Neuronal stem cell (in vitro differentiated cells): ENCODE results near the gene CLEC11A.
"Not testable (repeated sequence)": the region's sequence is repeated elsewhere in the genome, so short reads cannot be mapped to it uniquely, and the experiment has no call there.

Experiments
- DNase-seq: peaks from one replicate; pipeline ENCODE4 v3.0.0-alpha.2; 2013; ENCODE audit warnings: low spot score
- H2AFZ ChIP-seq: one replicate; pipeline ENCODE4 v1.6.1; 2013; ENCODE audit warnings: mild to moderate bottlenecking, low read length, inconsistent platforms
- H2AK5ac ChIP-seq: 2 replicates; pipeline ENCODE4 v1.6.1; 2013; ENCODE audit warnings: low read depth, mild to moderate bottlenecking, inconsistent platforms, low read length, moderate library complexity, mixed read lengths
- H2BK120ac ChIP-seq: 2 replicates; pipeline ENCODE4 v1.6.1; 2013; ENCODE audit warnings: low read depth, mild to moderate bottlenecking, inconsistent platforms, low read length, moderate library complexity, mixed read lengths
- H2BK12ac ChIP-seq: one replicate; pipeline ENCODE4 v1.6.1; 2013; ENCODE audit warnings: low read length, inconsistent platforms
- H2BK15ac ChIP-seq: 2 replicates; pipeline ENCODE4 v1.6.1; 2013; ENCODE audit warnings: mild to moderate bottlenecking, low read length, inconsistent platforms, mixed read lengths
- H2BK5ac ChIP-seq: one replicate; pipeline ENCODE4 v1.6.1; 2013; ENCODE audit warnings: inconsistent platforms, mild to moderate bottlenecking, low read length, moderate library complexity
- H3K14ac ChIP-seq: one replicate; pipeline ENCODE4 v1.6.1; 2013; ENCODE audit warnings: low read length, inconsistent platforms
- H3K18ac ChIP-seq: 2 replicates; pipeline ENCODE4 v1.6.1; 2013; ENCODE audit warnings: low read length, inconsistent platforms
- H3K23ac ChIP-seq: 2 replicates; pipeline ENCODE4 v1.6.1; 2013; ENCODE audit warnings: low read depth, mild to moderate bottlenecking, mixed read lengths, low read length, inconsistent platforms; ENCODE audit not compliant: poor library complexity
- H3K27ac ChIP-seq: replicated peaks from 3 replicates; pipeline ENCODE4 v1.5.1; 2013; ENCODE audit warnings: low read length, inconsistent platforms
- H3K27me3 ChIP-seq, 3 experiments: 2 replicates each; pipeline ENCODE4 v1.6.1; 2013; ENCODE audit warnings: low read length in 3 of 3, mild to moderate bottlenecking in 2 of 3, inconsistent platforms in 1 of 3, low read depth in 1 of 3, mixed read lengths in 1 of 3, moderate library complexity in 1 of 3; ENCODE audit not compliant: control insufficient read depth in 3 of 3, insufficient read depth in 3 of 3
- H3K36me3 ChIP-seq, 2 donors: replicated peaks in 1 of 2; 2 replicates each; pipeline ENCODE4 v1.6.1; 2013; ENCODE audit warnings: low read length in 2 of 2; ENCODE audit not compliant: control insufficient read depth in 2 of 2, insufficient read depth in 2 of 2
- H3K4ac ChIP-seq: 2 replicates; pipeline ENCODE4 v1.6.1; 2013; ENCODE audit warnings: inconsistent platforms, mild to moderate bottlenecking, low read length, moderate library complexity
- H3K4me1 ChIP-seq, 2 donors: 1 replicate in 1 of 2; 2 replicates in 1 of 2; pipeline ENCODE4 v1.6.1; 2013; ENCODE audit warnings: low read length in 2 of 2, low read depth in 1 of 2; ENCODE audit not compliant: control insufficient read depth in 2 of 2, insufficient read depth in 1 of 2
- H3K4me2 ChIP-seq: one replicate; pipeline ENCODE4 v1.6.1; 2013; ENCODE audit warnings: mild to moderate bottlenecking, low read length, inconsistent platforms; ENCODE audit not compliant: insufficient read depth, poor library complexity, severe bottlenecking
- H3K4me3 ChIP-seq, 2 donors: 2 replicates each; pipeline ENCODE4 v1.5.1; 2013; ENCODE audit warnings: low read length in 2 of 2, mild to moderate bottlenecking in 2 of 2, inconsistent platforms in 1 of 2, moderate library complexity in 1 of 2
- H3K79me1 ChIP-seq: one replicate; pipeline ENCODE4 v1.6.1; 2013; ENCODE audit warnings: low read depth, mild to moderate bottlenecking, inconsistent platforms, low read length, moderate library complexity
- H3K9ac ChIP-seq: one replicate; pipeline ENCODE4 v1.6.1; 2013; ENCODE audit warnings: mild to moderate bottlenecking, low read depth, low read length, inconsistent platforms; ENCODE audit not compliant: poor library complexity
- H3K9me3 ChIP-seq, 2 donors: replicated peaks in 1 of 2; 2 replicates each; pipeline versions ENCODE3 to v1.6.1; 2013; ENCODE audit warnings: low read length in 2 of 2, mild to moderate bottlenecking in 2 of 2, inconsistent platforms in 1 of 2, low read depth in 1 of 2, mixed read lengths in 1 of 2, moderate library complexity in 1 of 2; ENCODE audit not compliant: control insufficient read depth in 2 of 2, insufficient read depth in 1 of 2
- H4K8ac ChIP-seq: one replicate; pipeline ENCODE4 v1.6.1; 2013; ENCODE audit warnings: low read depth, mild to moderate bottlenecking, inconsistent platforms, low read length, moderate library complexity
- H4K91ac ChIP-seq: one replicate; pipeline ENCODE4 v1.6.1; 2013; ENCODE audit warnings: low read length, low read depth, mild to moderate bottlenecking, inconsistent platforms; ENCODE audit not compliant: poor library complexity
- WGBS, 2 donors: extraction: QIAGEN DNeasy Blood & Tissue Kit; methylation state at CpG; one replicate each; pipeline ENCODE4 v1.1.7; 2013; ENCODE audit warnings: missing lambda C conversion rate in 2 of 2, mixed read lengths in 1 of 2; ENCODE audit not compliant: insufficient read length in 2 of 2, insufficient replicate concordance in 1 of 2; ENCODE audit errors: extremely low coverage in 2 of 2; 5-methylcytosine and 5-hydroxymethylcytosine counted together

The CLEC11A gene

GRCh38 chr19:50759076-50759475 is 35.9 kb downstream of the CLEC11A start:
- not testable (repeated sequence) for H3K27ac ChIP-seq, H2BK5ac ChIP-seq, H3K79me1 ChIP-seq, H3K4me1 ChIP-seq, DNase-seq, H2AFZ ChIP-seq, H3K18ac ChIP-seq, H2BK120ac ChIP-seq, H4K8ac ChIP-seq, H3K9ac ChIP-seq, H3K4me2 ChIP-seq, H3K4ac ChIP-seq, H3K23ac ChIP-seq, H2AK5ac ChIP-seq, H3K27me3 ChIP-seq, H4K91ac ChIP-seq, H3K14ac ChIP-seq, H2BK15ac ChIP-seq, H3K9me3 ChIP-seq, H3K36me3 ChIP-seq, H3K4me3 ChIP-seq, H2BK12ac ChIP-seq
- no CpG with 5 or more reads among the region's 18 CpGs for WGBS, 2 donors

GRCh38 chr19:50759886-50760285 is 36.7 kb downstream of the CLEC11A start:
- DNase-seq: no peak
- no CpG with 5 or more reads among the region's 4 CpGs for WGBS, 2 donors
- no peak overlapping the region for H4K91ac ChIP-seq

GRCh38 chr19:50761501-50761900 is 38.3 kb downstream of the CLEC11A start:
- not testable (repeated sequence) for H3K4me1 ChIP-seq, H2BK120ac ChIP-seq, H4K91ac ChIP-seq, H3K4me3 ChIP-seq, H3K14ac ChIP-seq, H2BK5ac ChIP-seq, H3K4ac ChIP-seq, H4K8ac ChIP-seq, H3K36me3 ChIP-seq, H3K9me3 ChIP-seq, H3K4me2 ChIP-seq, H3K27ac ChIP-seq, H2AK5ac ChIP-seq, H3K9ac ChIP-seq, H3K27me3 ChIP-seq, H3K23ac ChIP-seq, H3K18ac ChIP-seq, H2AFZ ChIP-seq, H2BK15ac ChIP-seq, DNase-seq, H2BK12ac ChIP-seq, H3K79me1 ChIP-seq
- WGBS, 2 donors: no CpG with 5 or more reads among the region's 3 CpGs

More at GRCh38 chr19:50759886-50760285, 36.7 kb downstream of the CLEC11A start:
- no peak overlapping the region for H4K8ac ChIP-seq
- no peak overlapping the region for H3K9ac ChIP-seq
- H3K4me1 ChIP-seq: no peaks in the 10 kb centered on the region
- no peaks in the 10 kb centered on the region for H3K79me1 ChIP-seq
- no peak overlapping the region for H3K27ac ChIP-seq
- no peak overlapping the region for H2BK120ac ChIP-seq
- H2BK12ac ChIP-seq: no peak overlapping the region
- H3K4me2 ChIP-seq: no peak overlapping the region
- no peak overlapping the region for H2BK5ac ChIP-seq
- H3K23ac ChIP-seq: no peak overlapping the region
- no peak overlapping the region for H3K4me3 ChIP-seq
- no peak overlapping the region for H3K18ac ChIP-seq
- no peak overlapping the region for H2BK15ac ChIP-seq
- H2AK5ac ChIP-seq: no peak overlapping the region
- no peaks in the 10 kb centered on the region for H3K36me3 ChIP-seq
- no peaks in the 10 kb centered on the region for H3K9me3 ChIP-seq
- peaks cover 0 to 8% (median 0%) of the 10 kb centered on the region in 3 experiments for H3K27me3 ChIP-seq
- no peak overlapping the region for H3K14ac ChIP-seq
- H3K4ac ChIP-seq: no peak overlapping the region
- peak overlapping the region; percentile 42 for H2AFZ ChIP-seq

- not testable (repeated sequence) for H3K23ac ChIP-seq, H4K91ac ChIP-seq, H3K9ac ChIP-seq, H2BK120ac ChIP-seq, H2BK15ac ChIP-seq, H2AK5ac ChIP-seq, H3K9me3 ChIP-seq, H4K8ac ChIP-seq, H2AFZ ChIP-seq, H3K4ac ChIP-seq, H3K18ac ChIP-seq, H3K4me1 ChIP-seq, H3K79me1 ChIP-seq, H3K4me2 ChIP-seq, H3K27me3 ChIP-seq, H2BK12ac ChIP-seq, H3K4me3 ChIP-seq, DNase-seq, H3K27ac ChIP-seq, H2BK5ac ChIP-seq, H3K36me3 ChIP-seq, H3K14ac ChIP-seq
- WGBS, 2 donors: no CpG with 5 or more reads among the region's 13 CpGs
Observed at GRCh38 chr19:50763521-50763920, 40.4 kb downstream of the CLEC11A start.
